Esophagus mucosa (tissue), 1 donor: ENCODE data around the gene PTPRU. TPM values are rescaled to one million over a fixed set of nuclear protein-coding genes. Genes with fewer than 3 reads are reported as not detected.
"Not testable (repeated sequence)": the region's sequence is repeated elsewhere in the genome, so short reads cannot be mapped to it uniquely, and the experiment has no call there.

Experiments
- ATAC-seq: fragments of 200-7000 bp; cut with Tn5 transposase; one replicate; pipeline ENCODE4 v1.9.1; 2020
- total RNA-seq: library from RNA; stranded (reverse); gene quantifications from one replicate; pipeline ENCODE4 v1.2.4, GENCODE V29; 2023
- donor health status: DM: yes; HTN: yes; CAD: no.

PTPRU gene
- total RNA-seq, 1 donor from 2014 or later = 6.2 TPM

DNA sequence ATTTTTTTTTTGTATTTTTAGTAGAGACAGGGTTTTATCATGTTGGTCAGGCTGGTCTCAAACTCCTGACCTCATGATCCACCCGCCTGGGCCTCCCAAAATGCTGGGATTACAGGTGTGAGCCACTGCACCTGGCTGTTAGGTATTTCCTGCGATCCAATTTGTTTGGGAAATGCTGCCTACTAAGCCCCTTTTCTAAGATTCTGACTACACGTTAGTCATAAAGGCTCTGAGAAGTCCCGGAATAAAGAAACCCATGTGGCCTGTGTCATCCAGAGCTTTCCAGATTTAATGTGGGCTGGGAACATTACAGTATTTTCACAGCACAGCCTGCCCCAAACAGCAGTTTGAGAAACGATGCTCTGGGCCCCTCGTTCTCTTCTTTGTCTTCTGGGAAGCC, 14.1 kb upstream of the PTPRU start:
- ATAC-seq = not testable (repeated sequence)

DNA sequence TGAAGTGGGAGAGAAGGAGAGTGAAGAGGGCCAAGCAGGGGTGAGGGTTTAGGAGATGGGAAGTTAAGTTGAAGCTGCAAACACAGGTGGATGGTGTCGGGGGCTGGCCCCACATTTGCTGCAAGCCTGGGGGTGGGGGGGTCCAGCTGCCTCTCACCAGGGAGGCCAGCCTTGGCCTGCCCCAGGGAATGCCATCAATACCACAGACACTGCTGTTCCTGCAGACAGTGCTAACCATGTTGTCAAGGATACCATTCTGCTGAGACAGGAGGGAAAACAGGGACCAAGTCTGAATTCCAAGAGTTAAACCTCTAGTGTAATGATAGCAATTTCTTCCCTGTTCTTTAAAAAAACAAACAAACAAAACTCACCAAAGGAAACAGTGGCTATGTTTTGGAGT, 13.6 kb upstream of the PTPRU start:
- no peak for ATAC-seq

DNA sequence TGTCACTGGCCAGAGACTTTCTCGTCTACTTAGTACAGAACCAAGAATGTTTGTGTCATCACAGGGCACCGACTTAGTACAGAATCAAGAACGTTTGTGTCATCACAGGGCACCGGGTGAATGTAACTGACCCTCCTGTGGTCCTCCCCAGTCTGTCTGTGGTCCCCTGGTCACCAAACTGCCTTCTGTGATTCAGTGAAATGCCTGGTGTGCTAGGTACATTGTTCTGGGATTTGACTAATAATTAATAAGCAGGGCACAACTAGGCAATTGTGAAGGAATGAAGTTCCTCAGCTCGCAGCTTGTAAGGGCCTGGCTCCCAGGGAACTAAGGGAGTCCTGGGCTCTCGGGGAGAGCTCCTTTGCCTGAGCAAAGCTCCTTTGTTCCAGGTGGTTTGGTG, 12.8 kb upstream of the PTPRU start:
- ATAC-seq = no peak

DNA sequence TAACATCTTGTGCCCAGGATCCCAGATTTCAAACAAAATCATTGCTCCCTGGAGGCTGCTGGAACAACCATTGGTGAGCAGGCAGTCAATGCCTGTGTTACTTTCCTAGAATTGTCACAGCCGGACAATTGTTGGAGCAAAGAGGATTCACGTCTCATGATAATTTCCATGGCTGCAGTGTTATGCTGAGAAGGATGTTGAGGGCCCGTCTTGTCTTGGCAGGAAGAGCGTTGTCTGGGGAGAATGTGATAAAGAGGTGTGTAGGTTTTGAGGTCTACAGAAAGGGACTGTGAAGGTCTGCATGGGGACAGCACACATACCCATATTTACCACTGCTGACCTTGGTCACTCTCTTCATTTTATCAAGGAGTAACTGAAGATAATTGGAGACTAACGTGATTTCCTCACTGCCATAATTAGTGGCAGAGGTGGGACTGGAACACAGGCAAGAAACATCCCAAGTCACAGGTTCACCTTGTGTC, 11.9 kb upstream of the PTPRU start:
- ATAC-seq = no peak

DNA sequence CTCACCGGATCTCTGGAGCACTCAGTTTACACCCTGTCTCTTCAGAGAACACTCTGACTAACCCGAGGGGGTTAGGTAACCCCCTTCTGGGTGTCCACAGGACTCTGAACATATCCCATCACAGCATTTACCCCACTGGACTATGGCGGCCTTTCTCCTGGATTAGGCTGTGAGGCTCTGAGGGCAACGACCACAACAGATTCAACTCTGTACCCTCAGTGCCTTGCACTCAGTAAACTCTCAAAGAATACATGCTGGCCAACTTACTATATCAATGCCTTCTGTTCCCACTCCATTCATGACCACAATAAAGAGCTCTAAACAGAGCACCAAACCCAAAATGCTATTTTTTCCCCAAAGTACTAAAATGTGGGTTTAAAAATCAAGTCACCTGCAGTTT, 11.0 kb upstream of the PTPRU start:
- no peak for ATAC-seq

DNA sequence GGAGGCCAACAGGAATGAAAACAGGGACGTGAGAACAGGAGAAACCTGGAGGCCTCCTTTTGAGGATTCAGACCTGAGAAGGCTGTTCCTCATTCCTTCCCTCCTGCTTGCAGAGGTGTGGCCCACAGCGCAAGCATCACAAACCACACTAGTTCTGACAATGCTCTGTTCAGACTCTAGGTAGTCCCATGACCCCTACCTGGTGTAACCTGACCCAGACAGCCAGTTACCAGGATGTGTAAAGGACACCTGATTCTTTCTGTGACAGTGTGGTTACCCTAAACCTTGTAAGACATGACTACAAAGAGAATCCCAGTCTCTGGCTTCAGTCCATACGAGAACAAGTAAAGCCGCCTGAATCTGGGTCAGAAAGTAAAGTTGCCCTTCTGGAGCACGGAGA, 8.8 kb upstream of the PTPRU start:
- ATAC-seq = peak; percentile 48

DNA sequence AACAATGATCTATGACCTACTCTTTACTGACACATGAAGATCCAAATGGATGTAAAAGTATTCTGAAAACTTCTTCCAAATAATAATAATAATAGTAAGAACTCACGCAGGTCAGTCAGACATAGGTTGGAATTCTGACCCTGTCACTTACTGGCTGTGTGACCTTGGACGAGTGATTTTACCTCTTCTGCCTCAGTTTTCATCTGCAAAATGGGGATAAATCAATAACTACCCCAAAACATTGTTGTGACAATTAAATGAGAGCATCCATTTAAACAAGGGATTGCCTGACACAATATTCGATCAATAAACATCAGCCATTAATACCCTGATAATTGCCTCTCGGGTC, 6.1 kb upstream of the PTPRU start:
- ATAC-seq = no peak

DNA sequence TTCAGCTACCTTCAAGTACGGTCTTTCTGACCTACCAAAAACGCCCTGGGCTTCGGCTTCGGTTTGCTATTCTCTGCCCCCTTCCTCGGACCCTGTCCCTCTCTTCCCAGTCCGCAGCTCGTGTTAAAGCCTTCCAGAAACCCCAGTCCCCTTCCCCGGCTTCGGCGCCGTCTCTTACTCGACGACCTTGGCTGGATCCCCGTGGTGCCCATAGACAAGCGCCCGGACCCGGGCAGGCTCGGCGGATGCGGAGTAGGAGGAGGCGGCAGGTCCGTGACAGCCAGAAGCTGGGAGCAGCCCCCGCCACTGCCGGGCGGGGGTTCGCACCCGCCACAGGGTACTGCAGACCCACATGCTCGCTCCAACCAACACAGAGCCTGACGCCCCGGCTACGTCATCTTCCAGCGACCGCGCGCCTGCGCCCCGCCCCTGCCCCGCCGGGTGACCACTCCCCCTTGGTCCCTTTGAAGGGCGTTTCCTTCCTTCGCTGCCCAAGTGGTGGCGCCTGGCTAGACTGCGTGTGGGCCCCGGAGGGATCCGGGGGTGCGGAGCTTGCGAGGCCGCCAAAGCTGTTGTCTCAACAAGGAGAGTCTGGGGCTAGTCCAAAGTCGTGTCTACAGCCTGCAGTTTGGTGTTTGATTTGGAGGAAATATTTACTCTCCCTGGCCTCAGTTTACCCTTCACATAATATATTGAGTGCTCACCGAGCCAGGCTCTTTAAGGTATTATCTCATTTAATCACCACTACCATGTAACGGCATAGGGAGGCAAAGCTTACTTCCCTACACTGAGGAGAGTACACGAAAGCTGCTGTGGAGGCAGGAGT, 5.6 kb upstream of the PTPRU start, which contains the start of gene MECR:
TSS of gene MECR (minus strand) at position 382 of the 826 bp plus-strand sequence. CDS start at position 354, 28 bp downstream.
- peak; percentile 95 for ATAC-seq

DNA sequence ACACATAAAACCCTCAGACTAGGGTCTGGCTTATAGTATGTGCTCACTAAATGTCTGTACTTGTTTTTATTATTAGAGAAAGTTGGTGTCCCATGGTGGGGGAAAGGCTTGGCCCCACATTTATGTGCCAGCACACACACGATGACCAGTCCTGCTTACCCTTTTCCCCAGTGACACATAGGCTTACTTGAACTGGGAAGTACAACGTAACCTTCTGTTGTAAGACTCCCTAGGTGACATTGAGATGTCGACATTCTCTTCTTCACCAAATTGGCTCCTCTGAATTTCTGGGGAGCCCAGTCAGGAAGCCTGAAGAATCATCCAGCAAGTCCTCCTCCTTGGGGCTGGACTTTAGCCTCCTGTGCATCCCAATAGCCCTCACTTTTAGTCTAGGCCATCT, 3.9 kb upstream of the PTPRU start:
- no peak for ATAC-seq

DNA sequence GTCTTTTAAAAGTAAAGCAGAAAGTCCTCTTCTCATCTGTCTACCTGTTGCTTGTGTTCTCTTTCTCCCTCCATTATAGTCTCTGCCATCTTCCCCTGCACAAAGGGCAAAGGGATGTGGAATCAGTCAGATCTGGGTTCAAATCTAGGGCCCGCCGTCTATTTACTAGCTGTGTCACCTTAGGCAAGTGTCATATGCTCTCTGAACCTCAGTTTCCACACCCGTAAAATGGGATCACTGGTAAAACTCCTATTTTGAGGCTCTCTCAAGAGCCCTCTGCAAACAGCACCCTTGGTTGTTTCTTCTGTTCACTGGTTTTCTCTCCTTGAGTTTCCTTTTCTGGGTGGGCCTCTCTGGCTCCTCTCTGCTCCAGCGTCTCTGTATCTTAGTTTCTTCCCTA, 2.6 kb upstream of the PTPRU start:
- ATAC-seq = no peak

DNA sequence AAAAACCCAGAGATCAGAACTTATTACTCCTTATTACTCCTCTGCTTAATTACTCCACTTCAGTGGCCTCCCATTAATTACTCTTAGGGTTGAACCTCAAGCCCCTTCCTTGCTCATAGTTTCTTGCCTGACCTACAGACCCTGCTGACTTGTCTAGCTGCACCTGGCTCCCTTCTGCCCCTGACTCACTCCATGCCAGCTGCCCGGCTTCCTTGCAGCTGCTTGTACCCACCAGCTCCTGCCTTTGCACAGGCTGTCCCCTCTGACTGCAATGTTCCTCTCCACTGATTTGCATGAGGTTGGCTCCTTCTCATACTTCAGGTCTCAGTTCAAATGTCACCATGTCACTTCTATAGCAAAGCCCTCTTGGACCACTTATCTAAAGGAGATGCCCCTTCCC, 1.9 kb upstream of the PTPRU start:
- no peak for ATAC-seq

DNA sequence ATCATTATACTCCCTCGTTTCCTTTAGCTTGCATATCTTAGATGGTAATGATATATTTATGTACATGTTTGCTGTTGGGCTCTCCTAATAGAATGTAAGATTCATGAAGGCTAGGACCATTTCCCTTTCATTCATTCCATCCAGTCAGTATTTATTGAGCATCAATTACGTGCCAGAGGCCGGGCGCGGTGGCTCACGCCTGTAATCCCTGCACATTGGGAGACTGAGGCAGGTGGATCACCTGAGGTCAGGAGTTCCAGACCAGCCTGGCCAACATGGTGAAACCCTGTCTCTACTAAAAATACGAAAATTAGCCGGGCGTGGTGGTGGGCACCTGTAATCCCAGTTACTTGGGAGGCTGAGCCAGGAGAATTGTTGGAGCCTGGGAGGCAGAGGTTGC, 1.4 kb upstream of the PTPRU start:
- not testable (repeated sequence) for ATAC-seq

DNA sequence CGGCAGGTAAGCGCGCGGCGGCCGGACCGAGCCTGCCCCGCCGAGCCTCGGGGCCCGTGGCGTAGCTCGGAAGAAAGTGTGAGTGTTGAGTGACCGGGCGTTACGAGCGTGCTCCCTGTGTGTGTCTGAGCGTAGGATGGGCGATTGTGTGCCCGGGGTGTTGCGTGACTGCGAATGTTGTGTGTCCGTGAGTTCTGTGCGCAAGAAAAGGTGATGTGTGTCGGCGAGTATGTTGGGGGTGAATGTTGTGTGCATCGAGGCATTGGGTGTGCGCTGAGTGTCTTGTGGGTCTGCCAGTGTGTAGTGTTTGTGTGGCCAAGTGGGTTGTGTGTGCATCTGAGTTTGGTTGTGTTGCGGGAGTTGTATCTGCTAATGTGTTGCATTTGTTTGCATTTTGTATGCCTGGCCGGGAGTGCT, 398 bp downstream of the PTPRU start:
- peak; percentile 5 for ATAC-seq

DNA sequence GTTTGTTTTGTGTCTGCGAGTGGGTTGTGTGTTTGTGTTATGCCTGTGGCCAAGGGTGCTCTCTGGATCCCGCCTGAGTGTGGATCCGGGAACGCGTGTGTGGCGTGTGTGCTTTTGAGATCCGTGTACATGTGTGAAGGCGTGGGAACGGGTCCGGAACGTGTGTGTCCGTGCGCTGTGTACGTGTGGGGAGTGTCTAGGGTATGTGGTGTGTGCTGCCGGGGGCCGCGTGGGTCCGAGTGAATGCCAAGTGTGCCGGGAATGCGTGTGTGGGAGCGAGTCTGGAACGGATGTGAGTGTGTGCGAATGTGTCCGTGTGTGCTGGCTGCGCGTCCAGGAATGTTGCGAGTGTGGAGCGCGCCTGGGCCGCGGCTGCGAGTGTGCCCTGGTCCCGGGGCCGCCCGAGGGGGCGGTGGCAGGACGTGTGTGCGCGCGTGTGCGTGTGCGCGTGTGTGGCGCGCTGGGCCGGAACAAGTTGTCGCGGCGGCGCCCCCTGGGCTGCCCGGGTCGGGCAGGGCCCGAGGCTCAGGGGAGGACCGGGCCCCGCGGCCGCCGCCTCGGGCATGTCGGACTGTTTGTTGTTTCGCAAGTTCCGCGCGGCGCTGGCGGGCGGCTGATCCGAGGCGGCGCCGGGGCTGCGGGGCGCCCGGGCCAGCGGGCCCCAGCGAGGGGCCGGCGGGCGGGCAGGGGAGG, 953 bp downstream of the PTPRU start:
- ATAC-seq = peak; percentile 19

DNA sequence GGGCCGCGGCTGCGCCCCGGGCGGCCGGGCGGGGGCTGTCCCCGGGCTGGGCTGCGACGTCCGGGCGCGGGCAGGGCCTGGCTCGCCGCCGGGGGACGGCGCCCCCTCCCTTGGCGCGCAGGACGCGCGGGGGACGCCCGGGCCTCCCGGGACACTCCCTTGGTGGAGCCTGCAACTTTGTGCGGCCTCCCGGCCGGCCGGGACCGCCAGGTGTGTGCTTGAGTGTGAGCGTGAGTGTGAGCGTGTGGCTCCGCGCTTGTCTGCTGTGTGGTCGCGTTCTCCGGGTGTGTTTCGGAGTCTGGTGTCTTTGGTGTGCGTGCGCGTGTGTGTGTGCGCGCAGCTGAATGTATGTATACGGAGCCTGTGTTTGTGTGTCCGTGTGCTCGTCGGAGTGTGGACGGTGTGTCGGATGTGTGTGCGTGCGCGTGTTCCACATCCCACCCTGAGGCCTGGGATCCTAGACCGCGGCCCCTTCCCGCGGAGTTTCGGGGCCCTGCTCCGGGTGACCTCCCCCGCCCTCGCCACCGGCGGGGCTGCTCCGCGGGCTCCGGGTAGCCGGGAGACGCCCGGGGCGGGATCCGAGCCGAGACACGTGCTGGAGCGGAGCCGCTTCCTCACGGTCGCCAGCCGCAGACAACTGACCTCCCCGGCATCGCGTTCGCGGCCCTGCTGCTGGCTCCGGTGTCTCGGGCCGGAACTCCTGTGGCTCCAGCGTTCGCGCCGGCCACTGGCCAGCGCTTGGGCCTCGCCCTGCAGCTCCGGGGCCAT, 1.7 kb downstream of the PTPRU start:
- ATAC-seq = peak; percentile 30

DNA sequence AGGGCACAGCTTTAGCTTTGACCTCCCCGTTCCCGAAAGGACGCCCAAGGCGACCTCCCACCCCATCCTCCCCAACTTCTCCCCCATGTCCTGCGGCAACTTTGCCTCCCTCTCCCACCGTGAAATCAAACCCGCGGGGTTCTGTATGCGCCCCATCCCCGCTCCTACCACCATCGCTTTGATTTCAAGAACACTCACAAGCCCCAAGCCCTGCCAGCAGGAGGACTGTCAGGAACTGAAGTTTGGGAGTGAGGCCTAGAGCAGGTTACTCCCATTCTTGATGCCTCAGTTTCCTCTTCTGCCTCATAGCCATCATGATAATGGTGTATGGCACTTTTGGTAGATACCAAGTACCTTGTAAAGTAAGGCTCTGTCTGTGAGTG, 2.3 kb downstream of the PTPRU start:
- ATAC-seq = no peak

DNA sequence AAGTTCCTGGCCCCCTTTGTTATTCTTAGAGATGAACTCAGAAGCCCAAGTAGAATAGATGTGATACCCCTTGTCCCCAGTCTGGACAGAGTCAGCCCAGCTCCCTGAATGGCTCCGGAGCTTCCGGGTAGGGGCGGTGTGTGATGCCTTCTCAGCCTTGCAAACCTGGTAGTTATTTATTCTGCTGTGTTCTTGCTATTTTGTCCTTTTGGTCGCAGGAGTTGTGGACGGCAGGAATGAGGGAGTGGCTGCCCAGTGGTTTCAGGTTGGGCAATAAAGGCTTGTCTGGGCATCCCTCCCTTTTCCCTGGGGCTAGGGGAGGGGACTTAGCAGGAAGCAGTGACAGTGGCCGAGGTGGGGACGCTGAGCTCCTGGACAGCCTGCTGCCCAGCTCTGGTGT, 2.8 kb downstream of the PTPRU start:
- peak; percentile 65 for ATAC-seq

DNA sequence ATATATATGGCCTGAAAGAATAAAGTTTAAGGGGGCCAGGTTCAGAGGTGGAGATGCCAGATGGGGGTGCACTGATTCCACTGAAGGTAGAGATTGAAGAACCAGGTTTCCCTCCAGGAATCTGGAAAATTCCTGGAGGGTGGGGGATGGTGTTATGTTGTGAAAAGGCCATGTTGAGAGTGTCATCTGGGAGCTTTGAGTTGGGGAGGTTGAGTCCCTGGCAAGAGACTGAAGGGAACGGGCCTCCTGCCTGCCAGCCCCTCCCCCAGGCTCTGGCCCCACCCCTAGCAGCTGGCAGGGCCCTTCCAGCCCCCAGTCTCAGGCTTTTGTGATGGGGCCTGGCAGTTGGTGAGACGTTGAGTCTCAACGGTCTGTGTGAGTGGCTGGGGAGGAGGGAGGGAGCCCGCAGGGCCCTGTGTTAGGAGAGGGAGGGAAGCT, 4.1 kb downstream of the PTPRU start:
- no peak for ATAC-seq

DNA sequence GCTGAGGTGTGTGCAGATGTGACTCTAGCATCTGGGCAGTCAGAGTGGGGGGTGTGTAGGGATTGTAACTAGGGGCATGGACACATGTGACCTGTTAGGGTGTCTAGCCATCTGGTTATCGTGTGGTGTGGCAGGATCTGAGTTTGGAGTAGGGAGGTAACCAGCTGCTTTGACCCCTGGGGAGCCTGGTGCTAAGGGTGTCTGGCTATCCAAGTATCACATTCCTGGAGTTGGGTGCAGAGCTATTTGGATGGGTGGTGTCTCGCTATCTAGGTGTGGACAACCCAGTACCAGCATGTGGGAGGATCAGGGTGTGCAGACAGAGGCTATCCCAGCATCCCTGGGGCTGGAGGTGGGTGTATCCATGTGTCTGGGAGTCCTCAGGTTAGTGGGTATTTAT, 4.7 kb downstream of the PTPRU start:
- ATAC-seq = no peak

DNA sequence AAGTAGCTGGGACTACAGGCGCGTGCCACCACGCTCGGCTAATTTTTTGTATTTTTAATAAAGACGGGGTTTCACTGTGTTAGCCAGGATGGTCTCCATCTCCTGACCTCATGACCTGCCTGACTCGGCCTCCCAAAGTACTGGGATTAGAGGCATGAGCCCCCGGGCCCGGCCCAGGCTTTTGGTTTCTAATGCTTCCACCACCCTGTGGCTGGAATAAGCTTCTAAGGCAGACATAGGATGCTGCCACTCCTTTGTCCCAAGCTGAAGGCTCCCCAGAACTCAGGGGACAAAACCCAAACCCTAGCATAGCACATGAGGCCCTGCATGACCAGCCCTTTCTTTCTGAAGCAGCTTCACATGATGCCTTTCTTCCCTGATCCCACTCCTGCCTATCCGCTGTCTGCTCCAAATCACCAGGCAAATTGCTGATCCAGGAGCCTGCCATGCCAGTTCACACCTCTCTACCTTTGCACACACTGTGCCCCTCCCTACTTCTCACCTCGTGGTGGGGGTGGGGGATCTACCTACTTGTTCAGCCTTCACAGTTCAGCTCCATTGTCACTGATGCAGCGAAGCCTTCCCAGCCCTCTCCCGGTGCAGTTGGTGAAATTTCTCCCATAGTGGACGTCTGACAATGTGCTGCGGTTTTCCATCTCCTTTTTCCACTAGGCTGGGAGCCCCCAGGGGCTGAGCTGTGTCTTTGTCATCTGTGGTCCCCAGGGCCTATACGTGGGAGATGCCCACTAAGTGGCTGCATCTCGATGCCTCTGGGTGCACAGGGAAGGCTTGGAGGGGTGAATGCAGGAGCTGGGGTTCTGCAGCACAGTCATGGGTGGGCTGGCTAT, 6.9 kb downstream of the PTPRU start:
- no peak for ATAC-seq

DNA sequence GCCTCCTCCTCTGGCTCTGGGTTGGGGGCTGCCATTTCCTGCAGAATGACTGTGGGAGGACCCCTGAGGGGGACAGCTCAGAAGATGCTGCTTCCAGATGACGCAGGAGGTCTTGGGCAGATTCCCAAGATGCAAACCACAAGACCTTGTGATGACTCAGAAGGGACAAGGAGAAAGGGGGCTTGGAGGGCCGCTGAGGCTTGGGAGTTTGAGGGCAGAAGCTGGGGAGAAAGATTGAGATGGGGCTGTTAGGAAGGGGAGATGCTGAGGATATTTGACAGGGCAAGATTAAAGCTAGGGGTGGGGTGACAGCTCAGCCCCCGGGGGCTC, 7.5 kb downstream of the PTPRU start:
- ATAC-seq = no peak

DNA sequence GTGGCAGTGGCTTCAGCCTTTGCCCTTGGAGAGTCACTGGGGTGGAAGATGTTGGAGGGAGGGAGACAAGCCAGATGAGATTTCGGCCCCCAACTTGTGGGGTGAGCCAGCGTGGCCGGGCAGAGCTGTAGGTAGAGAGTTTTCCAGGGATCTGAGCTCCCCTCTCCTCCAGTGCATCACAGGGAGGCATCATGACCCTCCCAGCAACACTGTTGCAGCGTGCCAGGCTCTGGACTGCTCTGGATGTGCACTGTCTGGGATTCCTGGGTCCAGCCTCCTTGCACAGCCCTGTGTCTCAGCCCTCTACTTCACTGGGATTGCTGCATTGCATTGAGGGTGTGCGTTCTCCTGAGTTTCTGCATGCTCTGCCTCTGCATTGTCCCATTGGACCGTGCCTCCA, 8.9 kb downstream of the PTPRU start:
- ATAC-seq = no peak
